Neural cell (in vitro differentiated cells): ENCODE results near the gene HORMAD2. TPM values are rescaled to one million over a fixed set of nuclear protein-coding genes. Genes with fewer than 3 reads are reported as not detected.

Experiments used
- H2AFZ ChIP-seq: fragments of 200-600, 300-800 bp; sonication (generic), shearing (Covaris generic); 2 replicates; pipeline ENCODE4 v1.6.0; 2014; ENCODE audit warnings: low read depth, mild to moderate bottlenecking, antibody characterized with exemption, low read length, moderate library complexity
- H3F3A ChIP-seq: fragments of 200-600 bp; shearing (Covaris generic); 2 replicates; pipeline ENCODE4 v1.6.1; 2016; ENCODE audit warnings: mild to moderate bottlenecking, moderate library complexity, mixed read lengths, antibody characterized with exemption, low read length; ENCODE audit not compliant: insufficient read depth, poor library complexity, severe bottlenecking
- H3K27ac ChIP-seq: fragments of 200-600, 300-800 bp; sonication (generic), shearing (Covaris generic); 2 replicates; pipeline ENCODE4 v1.5.1; 2014; ENCODE audit warnings: mild to moderate bottlenecking, low read length, moderate library complexity
- H3K27me3 ChIP-seq: fragments of 300-800, 200-600 bp; sonication (generic), shearing (Covaris generic); 2 replicates; pipeline ENCODE4 v1.6.0; 2014; ENCODE audit warnings: mild to moderate bottlenecking, low read depth, low read length, moderate library complexity; ENCODE audit not compliant: insufficient read depth
- H3K36me3 ChIP-seq: fragments of 300-800, 200-600 bp; sonication (generic), shearing (Covaris generic); 2 replicates; pipeline ENCODE4 v1.5.1; 2014; ENCODE audit warnings: mild to moderate bottlenecking, antibody characterized with exemption, low read length, moderate library complexity; ENCODE audit not compliant: insufficient read depth
- H3K4me2 ChIP-seq: fragments of 300-800, 200-600 bp; sonication (generic), shearing (Covaris generic); 2 replicates; pipeline ENCODE4 v1.6.0; 2014; ENCODE audit warnings: mild to moderate bottlenecking, low read length
- H3K4me3 ChIP-seq: fragments of 300-800, 200-600 bp; sonication (generic), shearing (Covaris generic); 2 replicates; pipeline ENCODE4 v1.5.1; 2014; ENCODE audit warnings: mild to moderate bottlenecking, low read length, moderate library complexity
- H3K79me2 ChIP-seq: fragments of 200-600 bp; shearing (Covaris generic); replicated peaks from 2 replicates; pipeline ENCODE4 v1.6.0; 2014; ENCODE audit warnings: mild to moderate bottlenecking, low read length, moderate library complexity; ENCODE audit not compliant: insufficient read depth
- H3K9ac ChIP-seq: fragments of 300-800, 200-600 bp; sonication (generic), shearing (Covaris generic); 2 replicates; pipeline ENCODE4 v1.6.1; 2016; ENCODE audit warnings: mild to moderate bottlenecking, low read length, mixed read lengths
- H3K9me2 ChIP-seq: fragments of 200-600 bp; shearing (Covaris generic); 2 replicates; pipeline ENCODE4 v1.6.1; 2016; ENCODE audit warnings: mild to moderate bottlenecking, low read length, mixed read lengths; ENCODE audit not compliant: insufficient read depth
- H3K9me3 ChIP-seq: fragments of 200-600, 300-800 bp; sonication (generic), shearing (Covaris generic); 2 replicates; pipeline ENCODE4 v1.6.1; 2016; ENCODE audit warnings: mild to moderate bottlenecking, mixed run types, low read length, moderate library complexity, mixed read lengths
- H4K20me1 ChIP-seq: fragments of 200-600 bp; shearing (Covaris generic); 2 replicates; pipeline ENCODE4 v1.6.1; 2016; ENCODE audit warnings: mild to moderate bottlenecking, mixed run types; ENCODE audit not compliant: insufficient read depth
- CTCF ChIP-seq: fragments of 450-650 bp; IDR thresholded peaks from 2 replicates; pipeline ENCODE4 v1.5.1; 2014; ENCODE audit warnings: antibody characterized with exemption, mild to moderate bottlenecking, moderate library complexity; ENCODE audit not compliant: poor library complexity, severe bottlenecking
- EP300 ChIP-seq: fragments of 450-650 bp; conservative IDR thresholded peaks from 2 replicates; pipeline ENCODE4 v1.6.1; 2014; ENCODE audit warnings: antibody characterized with exemption, mild to moderate bottlenecking, moderate library complexity; ENCODE audit not compliant: poor library complexity, severe bottlenecking
- EZH2 ChIP-seq: fragments of 200-600, 300-800 bp; shearing (Covaris generic), sonication (generic); IDR thresholded peaks from 2 replicates; pipeline ENCODE4 v1.6.1; 2014; ENCODE audit warnings: antibody characterized with exemption, low read length, borderline replicate concordance, mild to moderate bottlenecking; ENCODE audit not compliant: insufficient read depth, poor library complexity, severe bottlenecking
- MXI1 ChIP-seq: fragments of 450-650 bp; conservative IDR thresholded peaks from 2 replicates; pipeline ENCODE4 v1.6.1; 2014; ENCODE audit warnings: antibody characterized with exemption, mild to moderate bottlenecking; ENCODE audit not compliant: poor library complexity, severe bottlenecking
- POLR2AphosphoS5 ChIP-seq: IDR thresholded peaks from 2 replicates; pipeline ENCODE4 v1.6.1; 2012
- RAD21 ChIP-seq: fragments of 450-650 bp; conservative IDR thresholded peaks from 2 replicates; pipeline ENCODE4 v1.6.1; 2014; ENCODE audit warnings: antibody characterized with exemption, mild to moderate bottlenecking, moderate library complexity
- REST ChIP-seq: IDR thresholded peaks from 2 replicates; pipeline ENCODE4 v1.6.1; 2012; ENCODE audit warnings: borderline replicate concordance
- SMC3 ChIP-seq: fragments of 450-650 bp; conservative IDR thresholded peaks from 2 replicates; pipeline ENCODE4 v1.6.1; 2014; ENCODE audit warnings: antibody characterized with exemption, mild to moderate bottlenecking, moderate library complexity; ENCODE audit not compliant: poor library complexity
- TAF1 ChIP-seq: IDR thresholded peaks from 2 replicates; pipeline ENCODE4 v1.6.1; 2012; ENCODE audit warnings: low read depth
- polyA plus RNA-seq: library from polyadenylated mRNA; depleted of rRNA; stranded (reverse); fragments of >200 nt; gene quantifications from 2 replicates; pipeline ENCODE4 v1.2.3, GENCODE V29; 2014

The HORMAD2 gene
- polyA plus RNA-seq, 1 donor from 2014 or later, result 1.2 TPM

- Histone ChIP-seq H2AFZ (no peak overlapping the region), H3K9me3 (no peaks in the 10 kb centered on the region), H3K27ac (no peak overlapping the region), H3K27me3 (no peaks in the 10 kb centered on the region), H3F3A (no peaks in the 10 kb centered on the region), H3K36me3 (no peaks in the 10 kb centered on the region), H3K9ac (no peak overlapping the region), H3K79me2 (no peaks in the 10 kb centered on the region), H4K20me1 (no peaks in the 10 kb centered on the region), H3K9me2 (no peaks in the 10 kb centered on the region), H3K4me2 (no peak overlapping the region), H3K4me3 (no peak overlapping the region)
- no peak for TF ChIP-seq SMC3
- TF ChIP-seq EZH2, result no peak
- TF ChIP-seq EP300, result no peak
- TF ChIP-seq RAD21, result no peak
- TF ChIP-seq TAF1, result no peak
- no peak for TF ChIP-seq CTCF
- no peak for TF ChIP-seq POLR2AphosphoS5
- TF ChIP-seq REST, result no peak
- no peak for TF ChIP-seq MXI1
Measured at GRCh38 chr22:30040499-30041260, 39.6 kb upstream of the HORMAD2 start.

- H3K9ac ChIP-seq, result no peak overlapping the region
- no peaks in the 10 kb centered on the region for H4K20me1 ChIP-seq
- H2AFZ ChIP-seq, result no peak overlapping the region
- no peaks in the 10 kb centered on the region for H3K36me3 ChIP-seq
- TF ChIP-seq MXI1 (no peak), RAD21 (no peak), CTCF (no peak), REST (no peak), EP300 (no peak), TAF1 (no peak), EZH2 (no peak), SMC3 (no peak), POLR2AphosphoS5 (no peak)
- H3K4me2 ChIP-seq, result no peak overlapping the region
- H3K27ac ChIP-seq, result no peak overlapping the region
- peaks cover 3% of the 10 kb centered on the region for H3K9me3 ChIP-seq
- no peaks in the 10 kb centered on the region for H3K79me2 ChIP-seq
- no peaks in the 10 kb centered on the region for H3K27me3 ChIP-seq
- no peaks in the 10 kb centered on the region for H3K9me2 ChIP-seq
- H3K4me3 ChIP-seq, result no peak overlapping the region
- H3F3A ChIP-seq, result no peaks in the 10 kb centered on the region
Measured at GRCh38 chr22:30041475-30041874, 38.8 kb upstream of the HORMAD2 start.
